ENCODE data around the gene CCL15. TPM values are rescaled to one million over a fixed set of nuclear protein-coding genes. Genes with fewer than 3 reads are reported as not detected.
"Not testable (repeated sequence)": the region's sequence is repeated elsewhere in the genome, so short reads cannot be mapped to it uniquely, and the experiment has no call there.

The CCL15 gene
- total and polyA plus RNA-seq, 11 donors: not detected

- Histone ChIP-seq H3K4me1 (no peaks in the 10 kb centered on the region), H3K36me3 (no peaks in the 10 kb centered on the region), H3K27ac (no peak overlapping the region), H3K4me3 (no peak overlapping the region), H3K9me3 (no peaks in the 10 kb centered on the region), H3K27me3 (peaks cover 0 to 4% (median 0%) of the 10 kb centered on the region in 9 donors)
- intact Hi-C loops (cut with DNase I): no loop called here
- 73 to 84% (median 81%) methylated on average over 6 of the region's 6 CpGs for WGBS, 4 donors
- no peak for DNase-seq
- TF ChIP-seq CTCF (IDR thresholded peaks at IDR 0.05) (no peak), POLR2A (IDR thresholded peaks at IDR 0.05) (no peak)
- no peak for ATAC-seq
Observed at GRCh38 chr17:36001862-36002603, 680 bp upstream of the CCL15 start.

- 82 to 88% (median 83%) methylated on average over 6 of the region's 6 CpGs for WGBS, 4 donors
- DNase-seq: no peak
- Histone ChIP-seq H3K27ac (no peak overlapping the region), H3K9me3 (no peaks in the 10 kb centered on the region), H3K36me3 (no peaks in the 10 kb centered on the region), H3K4me1 (no peaks in the 10 kb centered on the region), H3K4me3 (no peak overlapping the region), H3K27me3 (peaks cover 0 to 4% (median 0%) of the 10 kb centered on the region in 9 donors)
- TF ChIP-seq CTCF (IDR thresholded peaks at IDR 0.05) (no peak), POLR2A (IDR thresholded peaks at IDR 0.05) (no peak)
- intact Hi-C loops (cut with DNase I): no loop called here
- ATAC-seq: no peak
Observed at GRCh38 chr17:36000732-36001109, 632 bp downstream of the CCL15 start.

- Histone ChIP-seq H3K36me3 (no peaks in the 10 kb centered on the region), H3K9me3 (peaks cover 0 to 10% (median 0%) of the 10 kb centered on the region in 12 donors), H3K4me1 (no peaks in the 10 kb centered on the region), H3K4me3 (no peak overlapping the region), H3K27me3 (peaks cover 0 to 4% (median 0%) of the 10 kb centered on the region in 9 donors), H3K27ac (no peak overlapping the region)
- ATAC-seq (no peak), DNase-seq (no peak)
- TF ChIP-seq POLR2A (IDR thresholded peaks at IDR 0.05) (no peak), CTCF (IDR thresholded peaks at IDR 0.05) (no peak)
- intact Hi-C loops (cut with DNase I): no loop called here
- WGBS, 4 donors: 78 to 92% (median 87%) methylated on average over 1 of the region's 1 CpG
Observed at GRCh38 chr17:35998756-35999155, 2.6 kb downstream of the CCL15 start.

GRCh38 chr17:35998018-35998545, 3.3 kb downstream of the CCL15 start:
- Histone ChIP-seq H3K4me1 (no peaks in the 10 kb centered on the region), H3K4me3 (no peak overlapping the region), H3K36me3 (no peaks in the 10 kb centered on the region), H3K9me3 (peaks cover 0 to 10% (median 0%) of the 10 kb centered on the region in 12 donors), H3K27ac (no peak overlapping the region), H3K27me3 (peaks cover 0 to 4% (median 0%) of the 10 kb centered on the region in 9 donors)
- 71 to 80% (median 75%) methylated on average over 11 of the region's 11 CpGs for WGBS, 4 donors
- DNase-seq: no peak
- intact Hi-C loops (cut with DNase I): no loop called here
- no peak for ATAC-seq
- no peak for TF ChIP-seq POLR2A (IDR thresholded peaks at IDR 0.05)
- no peak for TF ChIP-seq CTCF (IDR thresholded peaks at IDR 0.05)

GRCh38 chr17:35995346-35995745, 6.0 kb downstream of the CCL15 start:
- H3K27me3 ChIP-seq; ATAC-seq; H3K36me3 ChIP-seq; H3K27ac ChIP-seq; DNase-seq; H3K4me1 ChIP-seq; H3K9me3 ChIP-seq; H3K4me3 ChIP-seq; intact Hi-C loops (cut with DNase I): not testable (repeated sequence)
- WGBS, 4 donors: 85 to 91% (median 88%) methylated on average over 2 of the region's 2 CpGs

Data from heart left ventricle (tissue), 16 donors.